Measurements from ENCODE around the gene PRSS8. TPM values are rescaled to one million over a fixed set of nuclear protein-coding genes. Genes with fewer than 3 reads are reported as not detected.

Gene PRSS8
- total RNA-seq, 2 experiments from 2014 or later, result not detected

- intact Hi-C loops (cut with micrococcal nuclease), result loop anchor here (10.0 kb wide), 1 partner anchor 63 kb away; no protein-coding TSS in a partner anchor
- TF ChIP-seq CTCF (IDR thresholded peaks at IDR 0.05), result no peak
- DNase-seq, result no peak
- POLR2A ChIA-PET, result interaction anchor here (1.4 kb wide), 1 partner anchor 9 kb away, joined by 4 read pairs; no protein-coding TSS in a partner anchor
- Mint-ChIP-seq H3K27ac (no peak overlapping the region), H3K4me1 (ENCODE audit: low read depth) (peaks cover 33% of the 10 kb centered on the region), H3K9me3 (no peaks in the 10 kb centered on the region), H3K27me3 (no peaks in the 10 kb centered on the region), H3K36me3 (ENCODE audit: low read depth) (peaks cover 18% of the 10 kb centered on the region), H3K4me3 (no peak overlapping the region)
- CTCF ChIA-PET, result interaction anchor here (1.6 kb wide), 1 partner anchor 30 kb away, joined by 6 read pairs; no protein-coding TSS in a partner anchor
- no peak for ATAC-seq
Measured at GRCh38 chr16:31111881-31112466, 23.6 kb downstream of the PRSS8 start.

GRCh38 chr16:31110106-31111034 is 25.2 kb downstream of the PRSS8 start:
- DNase-seq, result no peak
- no peak for ATAC-seq
- intact Hi-C loops (cut with micrococcal nuclease), result loop anchor here (10.0 kb wide), 1 partner anchor 64 kb away; no protein-coding TSS in a partner anchor
- Mint-ChIP-seq H3K4me1 (ENCODE audit: low read depth) (peaks cover 38% of the 10 kb centered on the region), H3K27me3 (no peaks in the 10 kb centered on the region), H3K9me3 (no peaks in the 10 kb centered on the region), H3K27ac (peak overlapping the region; percentile 17), H3K4me3 (peak overlapping the region; percentile 79), H3K36me3 (ENCODE audit: low read depth) (peaks cover 18% of the 10 kb centered on the region)
- ChIA-PET CTCF (interaction anchor here (1.1 kb wide), 1 partner anchor 32 kb away, joined by 6 read pairs; no protein-coding TSS in a partner anchor), POLR2A (interaction anchor here (0.7 kb wide), 1 partner anchor 70 kb away, joined by 3 read pairs; the partner anchor contains the start of gene FUS)
- no peak for TF ChIP-seq CTCF (IDR thresholded peaks at IDR 0.05)

GRCh38 chr16:31109622-31110021 is 25.9 kb downstream of the PRSS8 start:
- Mint-ChIP-seq H3K4me1 (ENCODE audit: low read depth) (peaks cover 38% of the 10 kb centered on the region), H3K9me3 (no peaks in the 10 kb centered on the region), H3K4me3 (peak overlapping the region; percentile 79), H3K36me3 (ENCODE audit: low read depth) (peaks cover 18% of the 10 kb centered on the region), H3K27me3 (no peaks in the 10 kb centered on the region), H3K27ac (peak overlapping the region; percentile 65)
- ChIA-PET CTCF (interaction anchor here (1.1 kb wide), 1 partner anchor 33 kb away, joined by 6 read pairs; no protein-coding TSS in a partner anchor), POLR2A (no interaction called here)
- no peak for ATAC-seq
- intact Hi-C loops (cut with micrococcal nuclease), result loop anchor here (10.0 kb wide), 1 partner anchor 65 kb away; no protein-coding TSS in a partner anchor
- DNase-seq, result no peak
- TF ChIP-seq CTCF (IDR thresholded peaks at IDR 0.05), result no peak

- DNase-seq (no peak), ATAC-seq (no peak)
- peaks cover 18% of the 10 kb centered on the region for H3K36me3 Mint-ChIP-seq (ENCODE audit: low read depth)
- ChIA-PET POLR2A (interaction anchor here (0.6 to 2.8 kb wide), 4 partner anchors 9 to 71 kb away, joined by 3 to 15 read pairs (median 4); partner anchors contain the start of genes FUS, KAT8 and VKORC1), CTCF (interaction anchor here (1.1 kb wide), 1 partner anchor 33 kb away, joined by 6 read pairs; no protein-coding TSS in a partner anchor)
- H3K4me1 Mint-ChIP-seq (ENCODE audit: low read depth), result peaks cover 38% of the 10 kb centered on the region
- TF ChIP-seq CTCF (IDR thresholded peaks at IDR 0.05), result no peak
- intact Hi-C loops (cut with micrococcal nuclease), result no loop called here
- H3K27ac Mint-ChIP-seq, result peak overlapping the region; percentile 65
- no peaks in the 10 kb centered on the region for H3K9me3 Mint-ChIP-seq
- no peaks in the 10 kb centered on the region for H3K27me3 Mint-ChIP-seq
- peak overlapping the region; percentile 79 for H3K4me3 Mint-ChIP-seq
Measured at GRCh38 chr16:31108794-31109558, 26.6 kb downstream of the PRSS8 start.

All from activated CD8-positive, alpha-beta T cell treated with anti-CD3 and anti-CD28 coated beads for 36 hours (primary cell).